WTC11 (cell line): ENCODE measurements around the gene CDH11. TPM values are rescaled to one million over a fixed set of nuclear protein-coding genes. Genes with fewer than 3 reads are reported as not detected.

ENCODE experiments used
- ATAC-seq: fragments of 200-7000 bp; cut with Tn5 transposase; 2 replicates; pipeline ENCODE4 v1.10.0; 2021; ENCODE audit warnings: mild to moderate bottlenecking, moderate library complexity
- CTCF ChIA-PET: fragments of 300-600 bp; sonication (Branson Sonifier 250); formaldehyde crosslinking; loops from one replicate; lab custom pipeline; 2021; ENCODE audit warnings: antibody characterized with exemption; lab: Charles Lee
- POLR2A ChIA-PET: fragments of 350-600 bp; sonication (Branson Sonifier 250); formaldehyde crosslinking; loops from one replicate; lab custom pipeline; 2021; ENCODE audit warnings: antibody characterized with exemption; lab: Charles Lee
- DNase-seq: peaks from one replicate; pipeline ENCODE4 v3.0.0; 2021; ENCODE audit warnings: low spot score
- H3K27ac Mint-ChIP-seq: 2 replicates; pipeline ENCODE4 v1.8.0; 2021; ENCODE audit warnings: mixed read lengths
- H3K27me3 Mint-ChIP-seq: 2 replicates; pipeline ENCODE4 v1.8.0; 2021; ENCODE audit warnings: low read depth, mild to moderate bottlenecking, moderate library complexity, mixed read lengths
- H3K36me3 Mint-ChIP-seq: 2 replicates; pipeline ENCODE4 v1.8.0; 2021; ENCODE audit warnings: mixed read lengths
- H3K4me1 Mint-ChIP-seq: 2 replicates; pipeline ENCODE4 v1.8.0; 2022; ENCODE audit warnings: mixed read lengths
- H3K4me3 Mint-ChIP-seq: 2 replicates; pipeline ENCODE4 v1.8.0; 2021; ENCODE audit warnings: mild to moderate bottlenecking, moderate library complexity, mixed read lengths
- H3K9me3 Mint-ChIP-seq: 2 replicates; pipeline ENCODE4 v1.8.0; 2021; ENCODE audit warnings: mixed read lengths
- ELF4 ChIP-seq: sonication (generic); formaldehyde crosslinking; IDR thresholded peaks from 2 replicates; pipeline ENCODE4 v1.8.1; 2022; ENCODE audit warnings: low read depth, mild to moderate bottlenecking, moderate library complexity, missing genetic modification reagents
- ETV6 ChIP-seq: sonication (generic); formaldehyde crosslinking; IDR thresholded peaks from 2 replicates; pipeline ENCODE4 v1.8.1; 2022; ENCODE audit warnings: mild to moderate bottlenecking, missing genetic modification reagents
- IRF2 ChIP-seq: sonication (generic); formaldehyde crosslinking; IDR thresholded peaks from 2 replicates; pipeline ENCODE4 v1.8.0; 2022; ENCODE audit warnings: low read depth, missing genetic modification reagents, borderline replicate concordance
- JAZF1 ChIP-seq: fragments of 250-450 bp; sonication (Bioruptor Pico); IDR thresholded peaks from 2 replicates; pipeline ENCODE4 v1.9.0; 2021; ENCODE audit warnings: moderate library complexity, mild to moderate bottlenecking, inconsistent platforms
- RELA ChIP-seq: sonication (generic); formaldehyde crosslinking; IDR thresholded peaks from 2 replicates; pipeline ENCODE4 v1.8.1; 2022; ENCODE audit warnings: missing genetic modification reagents, mild to moderate bottlenecking, borderline replicate concordance
- SMAD3 ChIP-seq: sonication (generic); formaldehyde crosslinking; IDR thresholded peaks from 2 replicates; pipeline ENCODE4 v1.8.0; 2022; ENCODE audit warnings: missing genetic modification reagents, mild to moderate bottlenecking, borderline replicate concordance
- TEAD1 ChIP-seq: sonication (generic); formaldehyde crosslinking; IDR thresholded peaks from 2 replicates; pipeline ENCODE4 v1.8.0; 2022; ENCODE audit warnings: mild to moderate bottlenecking, missing genetic modification reagents
- TP53 ChIP-seq: sonication (generic); formaldehyde crosslinking; IDR thresholded peaks from 2 replicates; pipeline ENCODE4 v1.8.1; 2023; ENCODE audit warnings: mild to moderate bottlenecking, missing genetic modification reagents
- ZNF263 ChIP-seq: sonication (generic); formaldehyde crosslinking; IDR thresholded peaks from 2 replicates; pipeline ENCODE4 v1.8.1; 2022; ENCODE audit warnings: low read depth, mild to moderate bottlenecking, moderate library complexity, missing genetic modification reagents
- ZNF396 ChIP-seq: fragments of 250-450 bp; sonication (Bioruptor Pico); IDR thresholded peaks from 2 replicates; pipeline ENCODE4 v1.8.0; 2021; ENCODE audit warnings: mild to moderate bottlenecking, moderate library complexity, borderline replicate concordance
- ZNF423 ChIP-seq: fragments of 250-450 bp; sonication (Bioruptor Pico); IDR thresholded peaks from 2 replicates; pipeline ENCODE4 v2.1.2; 2022; ENCODE audit warnings: mild to moderate bottlenecking, moderate library complexity
- total RNA-seq: library from RNA; stranded (reverse); gene quantifications from 3 replicates; pipeline ENCODE4 v1.2.3, GENCODE V29; 2021
- TF ChIP-seq, protein P1 (sequence below): sonication (generic); formaldehyde crosslinking; IDR thresholded peaks from 2 replicates; pipeline ENCODE4 v1.8.0; 2022; ENCODE audit warnings: mild to moderate bottlenecking, missing genetic modification reagents
- TF ChIP-seq, protein P2 (sequence below): sonication (generic); formaldehyde crosslinking; IDR thresholded peaks from 2 replicates; pipeline ENCODE4 v1.8.1; 2023; ENCODE audit warnings: mild to moderate bottlenecking, missing genetic modification reagents
- TF ChIP-seq, protein P3 (sequence below): sonication (generic); formaldehyde crosslinking; IDR thresholded peaks from 2 replicates; pipeline ENCODE4 v1.8.0; 2023; ENCODE audit warnings: missing genetic modification reagents
- TF ChIP-seq, protein P4 (sequence below): sonication (generic); formaldehyde crosslinking; IDR thresholded peaks from 2 replicates; pipeline ENCODE4 v1.8.0; 2022; ENCODE audit warnings: mild to moderate bottlenecking, missing genetic modification reagents
- TF ChIP-seq, protein P5 (sequence below): sonication (generic); formaldehyde crosslinking; IDR thresholded peaks from 2 replicates; pipeline ENCODE4 v1.8.1; 2023; ENCODE audit warnings: mild to moderate bottlenecking, missing genetic modification reagents
- TF ChIP-seq, protein P6 (sequence below): sonication (generic); formaldehyde crosslinking; IDR thresholded peaks from 2 replicates; pipeline ENCODE4 v1.8.0; 2023; ENCODE audit warnings: mild to moderate bottlenecking, missing genetic modification reagents
- TF ChIP-seq, protein P7 (sequence below): sonication (generic); formaldehyde crosslinking; IDR thresholded peaks from 2 replicates; pipeline ENCODE4 v1.8.1; 2023; ENCODE audit warnings: mild to moderate bottlenecking, moderate library complexity, missing genetic modification reagents

The CDH11 gene
- total RNA-seq, 1 experiment from 2014 or later = 11.6 TPM

DNA sequence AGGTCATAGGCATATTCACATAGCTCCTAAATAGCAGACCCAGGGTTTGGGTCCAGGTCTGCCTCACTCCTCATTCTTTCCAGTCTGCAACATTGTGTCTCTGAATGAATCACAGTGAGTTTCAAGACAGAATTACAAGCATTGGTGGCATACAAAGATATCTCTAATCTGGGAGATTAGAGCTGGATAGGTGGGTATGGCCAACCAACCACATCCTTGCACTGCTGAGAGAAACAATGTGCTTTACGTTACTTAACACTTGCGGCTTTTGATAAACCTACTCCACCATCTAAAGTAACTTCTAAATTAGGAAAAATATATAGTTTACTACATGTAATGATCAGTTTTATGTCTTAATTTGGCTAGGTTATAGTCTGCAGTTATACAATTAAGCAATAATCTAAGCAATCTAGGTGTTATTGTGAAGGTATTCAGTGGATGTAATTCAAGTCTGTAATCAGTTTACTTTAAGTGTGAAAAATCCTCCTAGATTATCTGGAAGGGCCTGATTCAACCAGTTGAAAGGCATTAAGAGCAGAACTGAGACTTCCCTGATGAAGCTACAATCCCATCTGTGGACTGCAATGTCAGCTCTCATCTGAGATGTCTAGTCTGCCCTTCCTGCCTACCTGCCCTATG lies 26.7 kb downstream of the CDH11 start:
- peaks cover 10% of the 10 kb centered on the region for H3K9me3 Mint-ChIP-seq
- H3K27ac Mint-ChIP-seq = no peak overlapping the region
- H3K27me3 Mint-ChIP-seq = no peaks in the 10 kb centered on the region
- POLR2A ChIA-PET = interaction anchor here (0.7 kb wide), 1 partner anchor 465 kb away, joined by 3 read pairs; no protein-coding TSS in a partner anchor
- ATAC-seq (no peak), DNase-seq (no peak)
- H3K4me1 Mint-ChIP-seq = peaks cover 2% of the 10 kb centered on the region; the same call in 1 of the 2 replicates
- H3K4me3 Mint-ChIP-seq = no peak overlapping the region
- TF ChIP-seq, protein P1, sequence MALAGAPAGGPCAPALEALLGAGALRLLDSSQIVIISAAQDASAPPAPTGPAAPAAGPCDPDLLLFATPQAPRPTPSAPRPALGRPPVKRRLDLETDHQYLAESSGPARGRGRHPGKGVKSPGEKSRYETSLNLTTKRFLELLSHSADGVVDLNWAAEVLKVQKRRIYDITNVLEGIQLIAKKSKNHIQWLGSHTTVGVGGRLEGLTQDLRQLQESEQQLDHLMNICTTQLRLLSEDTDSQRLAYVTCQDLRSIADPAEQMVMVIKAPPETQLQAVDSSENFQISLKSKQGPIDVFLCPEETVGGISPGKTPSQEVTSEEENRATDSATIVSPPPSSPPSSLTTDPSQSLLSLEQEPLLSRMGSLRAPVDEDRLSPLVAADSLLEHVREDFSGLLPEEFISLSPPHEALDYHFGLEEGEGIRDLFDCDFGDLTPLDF (CRISPR knock-in tag) = no peak
- TF ChIP-seq TEAD1 (CRISPR knock-in tag) = no peak
- TF ChIP-seq IRF2 (CRISPR knock-in tag) = no peak
- TF ChIP-seq, protein P2, sequence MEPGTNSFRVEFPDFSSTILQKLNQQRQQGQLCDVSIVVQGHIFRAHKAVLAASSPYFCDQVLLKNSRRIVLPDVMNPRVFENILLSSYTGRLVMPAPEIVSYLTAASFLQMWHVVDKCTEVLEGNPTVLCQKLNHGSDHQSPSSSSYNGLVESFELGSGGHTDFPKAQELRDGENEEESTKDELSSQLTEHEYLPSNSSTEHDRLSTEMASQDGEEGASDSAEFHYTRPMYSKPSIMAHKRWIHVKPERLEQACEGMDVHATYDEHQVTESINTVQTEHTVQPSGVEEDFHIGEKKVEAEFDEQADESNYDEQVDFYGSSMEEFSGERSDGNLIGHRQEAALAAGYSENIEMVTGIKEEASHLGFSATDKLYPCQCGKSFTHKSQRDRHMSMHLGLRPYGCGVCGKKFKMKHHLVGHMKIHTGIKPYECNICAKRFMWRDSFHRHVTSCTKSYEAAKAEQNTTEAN (CRISPR knock-in tag) = no peak
- TF ChIP-seq RELA (CRISPR knock-in tag) = no peak
- CTCF ChIA-PET = interaction anchor here (0.7 kb wide), 1 partner anchor 497 kb away, joined by 3 read pairs; no protein-coding TSS in a partner anchor
- no peaks in the 10 kb centered on the region for H3K36me3 Mint-ChIP-seq

DNA sequence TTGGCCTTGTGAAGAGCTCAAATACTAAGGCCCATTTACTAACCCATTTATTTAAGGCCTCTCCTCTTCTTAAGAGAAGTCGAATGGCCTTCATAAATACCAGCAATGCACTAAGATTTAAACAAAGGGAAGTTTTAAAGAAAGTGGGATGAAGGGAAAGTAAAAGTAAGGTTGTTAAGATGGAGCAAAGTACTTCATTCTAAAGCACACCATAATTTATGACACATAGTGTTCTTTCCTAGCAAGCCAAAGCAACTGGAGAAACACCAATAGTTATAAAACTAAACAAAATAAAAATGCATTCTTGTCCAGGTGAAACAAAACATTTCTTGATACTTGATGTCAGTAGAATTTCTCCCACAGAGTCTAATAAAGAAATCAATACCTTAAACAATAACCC lies 27.9 kb downstream of the CDH11 start:
- peaks cover 3% of the 10 kb centered on the region for H3K9me3 Mint-ChIP-seq
- no peaks in the 10 kb centered on the region for H3K27me3 Mint-ChIP-seq
- ATAC-seq (no peak), DNase-seq (no peak)
- H3K4me1 Mint-ChIP-seq = no peaks in the 10 kb centered on the region
- TF ChIP-seq, protein P3, sequence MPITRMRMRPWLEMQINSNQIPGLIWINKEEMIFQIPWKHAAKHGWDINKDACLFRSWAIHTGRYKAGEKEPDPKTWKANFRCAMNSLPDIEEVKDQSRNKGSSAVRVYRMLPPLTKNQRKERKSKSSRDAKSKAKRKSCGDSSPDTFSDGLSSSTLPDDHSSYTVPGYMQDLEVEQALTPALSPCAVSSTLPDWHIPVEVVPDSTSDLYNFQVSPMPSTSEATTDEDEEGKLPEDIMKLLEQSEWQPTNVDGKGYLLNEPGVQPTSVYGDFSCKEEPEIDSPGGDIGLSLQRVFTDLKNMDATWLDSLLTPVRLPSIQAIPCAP (CRISPR knock-in tag) = no peak
- TF ChIP-seq JAZF1 (no peak), ELF4 (CRISPR knock-in tag) (no peak)
- TF ChIP-seq, protein P4, sequence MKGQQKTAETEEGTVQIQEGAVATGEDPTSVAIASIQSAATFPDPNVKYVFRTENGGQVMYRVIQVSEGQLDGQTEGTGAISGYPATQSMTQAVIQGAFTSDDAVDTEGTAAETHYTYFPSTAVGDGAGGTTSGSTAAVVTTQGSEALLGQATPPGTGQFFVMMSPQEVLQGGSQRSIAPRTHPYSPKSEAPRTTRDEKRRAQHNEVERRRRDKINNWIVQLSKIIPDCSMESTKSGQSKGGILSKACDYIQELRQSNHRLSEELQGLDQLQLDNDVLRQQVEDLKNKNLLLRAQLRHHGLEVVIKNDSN = no peak
- TF ChIP-seq, all 79 proteins: peak for 0
- Mint-ChIP-seq H3K27ac (no peak overlapping the region), H3K4me3 (no peak overlapping the region), H3K36me3 (no peaks in the 10 kb centered on the region)
- CTCF ChIA-PET = no interaction called here
- POLR2A ChIA-PET = no interaction called here

DNA sequence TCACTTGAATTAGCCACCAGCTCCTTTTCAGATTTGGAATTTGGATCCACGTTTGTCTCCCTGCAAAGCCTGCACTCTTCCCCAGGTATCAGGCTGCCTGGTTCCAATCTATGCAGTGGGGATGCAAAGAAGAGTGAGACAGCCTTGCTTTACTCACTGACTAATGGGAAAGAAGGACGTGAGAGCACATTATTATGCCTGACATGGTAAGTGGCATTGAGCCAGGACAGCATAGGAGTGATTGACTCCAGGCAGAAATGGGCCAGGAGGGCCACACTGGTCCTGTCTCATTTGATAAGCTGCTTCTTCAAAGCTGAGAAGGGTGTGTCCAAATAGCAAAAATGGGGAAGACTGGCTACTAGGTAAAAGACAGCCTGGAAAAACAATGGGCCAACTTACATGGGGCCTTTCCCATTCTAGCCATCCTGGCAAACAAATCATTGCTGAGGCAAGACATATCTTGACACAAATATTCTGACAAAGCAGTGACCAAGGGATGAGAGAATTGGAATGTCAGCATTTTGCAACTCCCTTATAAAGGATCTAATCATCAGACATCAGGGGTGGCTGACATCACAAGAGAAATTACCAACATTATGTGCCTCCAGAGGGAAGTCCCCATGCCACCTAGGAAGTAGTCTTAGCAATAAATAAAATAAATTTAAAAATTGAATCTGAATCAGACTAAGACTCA lies 38.6 kb downstream of the CDH11 start:
- Mint-ChIP-seq H3K4me1 (peaks cover 11% of the 10 kb centered on the region), H3K9me3 (no peaks in the 10 kb centered on the region), H3K36me3 (no peaks in the 10 kb centered on the region), H3K27ac (no peak overlapping the region), H3K27me3 (no peaks in the 10 kb centered on the region), H3K4me3 (no peak overlapping the region)
- ATAC-seq (no peak), DNase-seq (no peak)
- POLR2A ChIA-PET = no interaction called here
- CTCF ChIA-PET = no interaction called here
- TF ChIP-seq ZNF263 (CRISPR knock-in tag) = no peak
- TF ChIP-seq, protein P5, sequence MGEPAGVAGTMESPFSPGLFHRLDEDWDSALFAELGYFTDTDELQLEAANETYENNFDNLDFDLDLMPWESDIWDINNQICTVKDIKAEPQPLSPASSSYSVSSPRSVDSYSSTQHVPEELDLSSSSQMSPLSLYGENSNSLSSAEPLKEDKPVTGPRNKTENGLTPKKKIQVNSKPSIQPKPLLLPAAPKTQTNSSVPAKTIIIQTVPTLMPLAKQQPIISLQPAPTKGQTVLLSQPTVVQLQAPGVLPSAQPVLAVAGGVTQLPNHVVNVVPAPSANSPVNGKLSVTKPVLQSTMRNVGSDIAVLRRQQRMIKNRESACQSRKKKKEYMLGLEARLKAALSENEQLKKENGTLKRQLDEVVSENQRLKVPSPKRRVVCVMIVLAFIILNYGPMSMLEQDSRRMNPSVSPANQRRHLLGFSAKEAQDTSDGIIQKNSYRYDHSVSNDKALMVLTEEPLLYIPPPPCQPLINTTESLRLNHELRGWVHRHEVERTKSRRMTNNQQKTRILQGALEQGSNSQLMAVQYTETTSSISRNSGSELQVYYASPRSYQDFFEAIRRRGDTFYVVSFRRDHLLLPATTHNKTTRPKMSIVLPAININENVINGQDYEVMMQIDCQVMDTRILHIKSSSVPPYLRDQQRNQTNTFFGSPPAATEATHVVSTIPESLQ = no peak
- no peak for TF ChIP-seq JAZF1
- TF ChIP-seq, protein P1 (CRISPR knock-in tag) = no peak
- no peak for TF ChIP-seq ETV6 (CRISPR knock-in tag)
- TF ChIP-seq TP53 = no peak
- TF ChIP-seq SMAD3 (CRISPR knock-in tag) = no peak
- no peak for TF ChIP-seq ZNF396
- TF ChIP-seq, protein P6, sequence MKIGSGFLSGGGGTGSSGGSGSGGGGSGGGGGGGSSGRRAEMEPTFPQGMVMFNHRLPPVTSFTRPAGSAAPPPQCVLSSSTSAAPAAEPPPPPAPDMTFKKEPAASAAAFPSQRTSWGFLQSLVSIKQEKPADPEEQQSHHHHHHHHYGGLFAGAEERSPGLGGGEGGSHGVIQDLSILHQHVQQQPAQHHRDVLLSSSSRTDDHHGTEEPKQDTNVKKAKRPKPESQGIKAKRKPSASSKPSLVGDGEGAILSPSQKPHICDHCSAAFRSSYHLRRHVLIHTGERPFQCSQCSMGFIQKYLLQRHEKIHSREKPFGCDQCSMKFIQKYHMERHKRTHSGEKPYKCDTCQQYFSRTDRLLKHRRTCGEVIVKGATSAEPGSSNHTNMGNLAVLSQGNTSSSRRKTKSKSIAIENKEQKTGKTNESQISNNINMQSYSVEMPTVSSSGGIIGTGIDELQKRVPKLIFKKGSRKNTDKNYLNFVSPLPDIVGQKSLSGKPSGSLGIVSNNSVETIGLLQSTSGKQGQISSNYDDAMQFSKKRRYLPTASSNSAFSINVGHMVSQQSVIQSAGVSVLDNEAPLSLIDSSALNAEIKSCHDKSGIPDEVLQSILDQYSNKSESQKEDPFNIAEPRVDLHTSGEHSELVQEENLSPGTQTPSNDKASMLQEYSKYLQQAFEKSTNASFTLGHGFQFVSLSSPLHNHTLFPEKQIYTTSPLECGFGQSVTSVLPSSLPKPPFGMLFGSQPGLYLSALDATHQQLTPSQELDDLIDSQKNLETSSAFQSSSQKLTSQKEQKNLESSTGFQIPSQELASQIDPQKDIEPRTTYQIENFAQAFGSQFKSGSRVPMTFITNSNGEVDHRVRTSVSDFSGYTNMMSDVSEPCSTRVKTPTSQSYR (CRISPR knock-in tag) = no peak
- no peak for TF ChIP-seq ZNF423 (CRISPR knock-in tag)
- TF ChIP-seq ELF4 (CRISPR knock-in tag) = no peak
- TF ChIP-seq, protein P7, sequence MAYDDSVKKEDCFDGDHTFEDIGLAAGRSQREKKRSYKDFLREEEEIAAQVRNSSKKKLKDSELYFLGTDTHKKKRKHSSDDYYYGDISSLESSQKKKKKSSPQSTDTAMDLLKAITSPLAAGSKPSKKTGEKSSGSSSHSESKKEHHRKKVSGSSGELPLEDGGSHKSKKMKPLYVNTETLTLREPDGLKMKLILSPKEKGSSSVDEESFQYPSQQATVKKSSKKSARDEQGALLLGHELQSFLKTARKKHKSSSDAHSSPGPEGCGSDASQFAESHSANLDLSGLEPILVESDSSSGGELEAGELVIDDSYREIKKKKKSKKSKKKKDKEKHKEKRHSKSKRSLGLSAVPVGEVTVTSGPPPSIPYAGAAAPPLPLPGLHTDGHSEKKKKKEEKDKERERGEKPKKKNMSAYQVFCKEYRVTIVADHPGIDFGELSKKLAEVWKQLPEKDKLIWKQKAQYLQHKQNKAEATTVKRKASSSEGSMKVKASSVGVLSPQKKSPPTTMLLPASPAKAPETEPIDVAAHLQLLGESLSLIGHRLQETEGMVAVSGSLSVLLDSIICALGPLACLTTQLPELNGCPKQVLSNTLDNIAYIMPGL (CRISPR knock-in tag) = no peak
